HEK293T (cell line): ENCODE results near the gene RNF225.

Experiments
- FOXM1 ChIP-seq: fragments of 450-650 bp; IDR thresholded peaks from 2 replicates; pipeline ENCODE4 v1.6.1; 2017; ENCODE audit warnings: mild to moderate bottlenecking, borderline replicate concordance
- HDGF ChIP-seq: fragments of 450-650 bp; IDR thresholded peaks from 2 replicates; pipeline ENCODE4 v1.6.1; 2017; ENCODE audit warnings: antibody characterized with exemption, borderline replicate concordance

GRCh38 chr19:58368561-58369360 lies 26.7 kb upstream of the RNF225 start:
- no peak for TF ChIP-seq HDGF
- no peak for TF ChIP-seq FOXM1
